AG04450 (cell line): Measurements from ENCODE around the gene DCDC1. TPM values are rescaled to one million over a fixed set of nuclear protein-coding genes. Genes with fewer than 3 reads are reported as not detected.

ENCODE experiments used
- CTCF ChIA-PET: fragments of 300-600, 350-600 bp; formaldehyde crosslinking; extraction: SDS; loops from one replicate; lab custom pipeline; 2022; ENCODE audit warnings: antibody characterized with exemption, inconsistent platforms; lab: Charles Lee
- POLR2A ChIA-PET: fragments of 350-600 bp; formaldehyde crosslinking; extraction: SDS; loops from one replicate; lab custom pipeline; 2021; ENCODE audit warnings: antibody characterized with exemption, inconsistent platforms; lab: Yijun Ruan, JAX
- DNase-seq: peaks from one replicate; pipeline ENCODE4 v3.0.0-alpha.2; 2011; ENCODE audit warnings: low read depth, low spot score
- H3K27ac ChIP-seq: one replicate; pipeline ENCODE4 v1.5.1; 2012; ENCODE audit warnings: low read depth, low read length, control low read depth
- H3K27me3 ChIP-seq: one replicate; pipeline ENCODE4 v1.6.0; 2012; ENCODE audit warnings: low read length; ENCODE audit not compliant: control insufficient read depth, insufficient read depth
- H3K4me3 ChIP-seq: 2 replicates; pipeline ENCODE4 v1.5.1; 2011; ENCODE audit warnings: mild to moderate bottlenecking, low read depth, low read length, control low read depth
- H3K9me3 ChIP-seq: 2 replicates; pipeline ENCODE4 v1.5.1; 2012; ENCODE audit warnings: low read length; ENCODE audit not compliant: control insufficient read depth, insufficient read depth
- polyA plus RNA-seq: library from polyadenylated mRNA; depleted of rRNA; stranded (reverse); fragments of >200 nt; gene quantifications from 2 replicates; pipeline ENCODE4 v1.2.3, GENCODE V29; 2011
- TF ChIP-seq, protein P1 (sequence below): IDR thresholded peaks from 2 replicates; pipeline ENCODE4 v1.5.1; 2011; ENCODE audit warnings: low read depth, low read length, control low read depth, inconsistent platforms

Gene DCDC1
- polyA plus RNA-seq, 1 experiment: 0.02 TPM

DNA sequence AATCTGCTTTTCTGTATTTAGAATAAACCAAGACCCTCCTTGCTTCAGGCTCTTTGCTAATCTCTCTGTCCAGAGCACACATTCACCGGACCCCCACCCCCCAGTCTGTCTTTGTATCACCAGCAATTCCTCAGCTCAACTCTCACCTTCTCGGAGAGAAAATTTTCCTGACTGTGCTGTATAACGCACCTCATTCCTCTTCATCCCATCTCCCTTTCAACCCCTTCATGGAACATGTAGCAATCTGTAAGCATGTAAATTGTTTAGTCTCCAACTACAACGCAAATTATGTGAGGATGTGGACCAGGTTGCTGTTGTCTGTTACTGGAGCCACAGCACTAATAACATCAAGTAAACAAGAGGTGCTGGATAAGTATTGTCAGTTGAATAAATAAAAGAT, 349.8 kb downstream of the DCDC1 start:
- H3K9me3 ChIP-seq: no peaks in the 10 kb centered on the region
- TF ChIP-seq, protein P1, sequence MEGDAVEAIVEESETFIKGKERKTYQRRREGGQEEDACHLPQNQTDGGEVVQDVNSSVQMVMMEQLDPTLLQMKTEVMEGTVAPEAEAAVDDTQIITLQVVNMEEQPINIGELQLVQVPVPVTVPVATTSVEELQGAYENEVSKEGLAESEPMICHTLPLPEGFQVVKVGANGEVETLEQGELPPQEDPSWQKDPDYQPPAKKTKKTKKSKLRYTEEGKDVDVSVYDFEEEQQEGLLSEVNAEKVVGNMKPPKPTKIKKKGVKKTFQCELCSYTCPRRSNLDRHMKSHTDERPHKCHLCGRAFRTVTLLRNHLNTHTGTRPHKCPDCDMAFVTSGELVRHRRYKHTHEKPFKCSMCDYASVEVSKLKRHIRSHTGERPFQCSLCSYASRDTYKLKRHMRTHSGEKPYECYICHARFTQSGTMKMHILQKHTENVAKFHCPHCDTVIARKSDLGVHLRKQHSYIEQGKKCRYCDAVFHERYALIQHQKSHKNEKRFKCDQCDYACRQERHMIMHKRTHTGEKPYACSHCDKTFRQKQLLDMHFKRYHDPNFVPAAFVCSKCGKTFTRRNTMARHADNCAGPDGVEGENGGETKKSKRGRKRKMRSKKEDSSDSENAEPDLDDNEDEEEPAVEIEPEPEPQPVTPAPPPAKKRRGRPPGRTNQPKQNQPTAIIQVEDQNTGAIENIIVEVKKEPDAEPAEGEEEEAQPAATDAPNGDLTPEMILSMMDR: no peak
- no peak for DNase-seq
- no peaks in the 10 kb centered on the region for H3K27me3 ChIP-seq
- POLR2A ChIA-PET: no interaction called here
- no peak overlapping the region for H3K27ac ChIP-seq
- no peak overlapping the region for H3K4me3 ChIP-seq
- CTCF ChIA-PET: no interaction called here

DNA sequence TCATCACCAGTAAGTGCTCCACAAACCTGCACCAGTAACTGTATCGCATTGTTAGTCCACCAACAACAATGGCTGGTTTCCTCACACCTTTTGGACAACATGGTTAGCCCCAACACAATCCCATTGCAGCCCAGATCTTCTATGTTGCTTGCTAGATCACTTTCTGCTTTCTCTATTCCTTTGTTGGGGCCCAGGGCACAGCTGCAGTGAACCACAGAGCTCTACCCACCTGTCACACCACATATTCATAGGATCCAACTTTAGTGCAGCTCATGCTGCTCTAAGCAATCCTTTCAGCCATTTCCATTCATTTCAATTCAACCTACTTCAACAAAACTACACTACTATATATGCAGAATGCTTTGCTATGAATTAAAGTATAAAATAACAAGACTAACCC, 364.3 kb downstream of the DCDC1 start:
- Histone ChIP-seq H3K9me3 (no peaks in the 10 kb centered on the region), H3K4me3 (no peak overlapping the region), H3K27me3 (no peaks in the 10 kb centered on the region), H3K27ac (no peak overlapping the region)
- TF ChIP-seq, protein P1: no peak
- CTCF ChIA-PET: no interaction called here
- no peak for DNase-seq
- POLR2A ChIA-PET: interaction anchor here (0.6 kb wide), 1 partner anchor 682 kb away, joined by 3 read pairs; the partner anchor contains the start of gene ARL14EP

DNA sequence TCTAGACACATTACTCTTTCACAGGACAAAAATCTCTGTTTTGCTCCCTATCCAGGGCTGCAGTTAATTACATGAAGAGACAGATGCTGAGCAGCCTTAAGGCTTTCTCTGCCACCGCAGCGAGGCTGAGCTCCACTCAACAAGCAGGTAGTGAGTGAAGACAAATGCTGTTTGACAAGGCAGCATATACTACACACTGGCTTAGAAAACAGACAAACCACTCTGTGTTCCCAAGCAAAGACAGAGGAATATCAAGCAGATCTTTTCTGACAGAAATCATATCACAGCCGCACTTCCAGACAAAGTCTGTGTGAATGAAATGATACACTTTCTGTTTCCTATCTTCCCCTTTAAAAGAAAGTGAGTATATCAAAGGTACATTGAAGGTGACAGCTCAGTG, 368.1 kb downstream of the DCDC1 start:
- H3K9me3 ChIP-seq: no peaks in the 10 kb centered on the region
- ChIA-PET POLR2A (no interaction called here), CTCF (no interaction called here)
- H3K4me3 ChIP-seq: no peak overlapping the region
- no peaks in the 10 kb centered on the region for H3K27me3 ChIP-seq
- H3K27ac ChIP-seq: no peak overlapping the region
- DNase-seq: no peak
- TF ChIP-seq, protein P1: no peak

DNA sequence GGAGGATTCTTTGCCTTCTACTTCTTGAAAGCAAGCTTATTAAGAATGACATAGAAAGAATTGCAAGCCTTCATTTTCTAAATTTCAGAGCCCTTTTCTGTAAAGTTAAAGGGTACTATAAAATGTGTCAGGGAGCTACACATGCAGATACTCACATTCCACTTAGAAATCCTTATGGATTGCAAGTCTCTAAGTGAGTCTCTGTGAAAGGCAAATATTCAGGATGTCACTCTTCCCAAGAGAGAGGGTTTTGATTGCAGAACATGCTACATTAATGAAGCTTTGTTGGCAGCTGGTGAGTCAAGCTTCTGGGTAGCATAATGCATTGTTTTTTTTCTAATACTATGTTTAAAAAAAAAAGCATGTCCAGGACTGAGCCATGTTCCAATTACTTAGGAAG, 369.2 kb downstream of the DCDC1 start:
- Histone ChIP-seq H3K27ac (no peak overlapping the region), H3K9me3 (no peaks in the 10 kb centered on the region), H3K4me3 (no peak overlapping the region), H3K27me3 (no peaks in the 10 kb centered on the region)
- ChIA-PET CTCF (no interaction called here), POLR2A (no interaction called here)
- no peak for DNase-seq
- TF ChIP-seq, protein P1: no peak

DNA sequence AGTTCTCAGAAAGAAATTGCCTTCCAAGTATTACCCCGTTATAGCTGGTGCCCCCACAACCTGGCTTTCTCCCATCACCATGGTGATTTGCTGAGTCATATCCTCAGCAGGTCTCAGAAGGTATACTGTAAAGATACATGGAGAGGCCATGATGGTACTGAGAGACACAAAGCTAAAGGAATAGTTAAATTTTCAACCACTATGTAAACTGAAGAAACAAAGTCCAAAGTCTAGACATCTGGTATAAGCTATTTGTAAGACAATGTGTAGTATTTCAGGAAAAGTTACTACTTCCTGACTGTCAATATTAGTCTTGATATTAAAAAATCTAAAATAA, 377.1 kb downstream of the DCDC1 start:
- TF ChIP-seq, protein P1: no peak
- CTCF ChIA-PET: interaction anchor here (1.4 kb wide), 1 partner anchor 53 kb away, joined by 3 read pairs; no protein-coding TSS in a partner anchor
- POLR2A ChIA-PET: no interaction called here
- DNase-seq: no peak
- Histone ChIP-seq H3K27ac (no peak overlapping the region), H3K9me3 (no peaks in the 10 kb centered on the region), H3K27me3 (no peaks in the 10 kb centered on the region), H3K4me3 (no peak overlapping the region)
